Measurements from ENCODE around the gene BTBD1.

- TF ChIP-seq CTCF (IDR thresholded peaks at IDR 0.05; ENCODE audit: poor library complexity) (no peak), EZH2 (IDR thresholded peaks at IDR 0.05; ENCODE audit: borderline replicate concordance) (no peak)
These were observed 37.1 kb upstream of the BTBD1 start for GRCh38 chr15:83104141-83104540.

Data from hepatocyte (in vitro differentiated cells).